Calu3 (cell line): ENCODE measurements around the gene RAB11FIP4. TPM values are rescaled to one million over a fixed set of nuclear protein-coding genes. Genes with fewer than 3 reads are reported as not detected.

Experiments used
- BruUV-seq: library from RNA; stranded (reverse); fragments of 400-500 nt; replicated peaks from 2 replicates; lab custom pipeline; 2021; lab: Mats Ljungman, UMichigan
- CTCF ChIA-PET: fragments of 300-600 bp; sonication (Branson Sonifier 250); formaldehyde crosslinking; loops from one replicate; lab custom pipeline; 2022; ENCODE audit warnings: antibody characterized with exemption; lab: Charles Lee
- DNase-seq: peaks from one replicate; pipeline ENCODE4 v3.0.0; 2022
- H3K27ac Mint-ChIP-seq: one replicate; pipeline ENCODE4 v1.8.0; 2022; ENCODE audit warnings: mixed read lengths; ENCODE audit not compliant: unreplicated experiment
- H3K27me3 Mint-ChIP-seq: one replicate; pipeline ENCODE4 v1.8.0; 2022; ENCODE audit warnings: mixed read lengths; ENCODE audit not compliant: unreplicated experiment
- H3K36me3 Mint-ChIP-seq: one replicate; pipeline ENCODE4 v1.8.0; 2022; ENCODE audit warnings: mild to moderate bottlenecking, moderate library complexity, mixed read lengths; ENCODE audit not compliant: insufficient read depth, unreplicated experiment
- H3K4me1 Mint-ChIP-seq: one replicate; pipeline ENCODE4 v1.8.0; 2022; ENCODE audit warnings: mild to moderate bottlenecking, low read depth, mixed read lengths; ENCODE audit not compliant: unreplicated experiment
- H3K4me3 Mint-ChIP-seq: one replicate; pipeline ENCODE4 v1.8.0; 2022; ENCODE audit warnings: mild to moderate bottlenecking, low read depth, moderate library complexity, mixed read lengths; ENCODE audit not compliant: unreplicated experiment
- H3K9me3 Mint-ChIP-seq: one replicate; pipeline ENCODE4 v1.8.0; 2022; ENCODE audit warnings: low read depth, mixed read lengths; ENCODE audit not compliant: unreplicated experiment
- CTCF ChIP-seq: fragments of 200-600 bp; IDR thresholded peaks from one replicate; pipeline ENCODE4 v1.8.0; 2022; ENCODE audit warnings: antibody characterized with exemption; ENCODE audit not compliant: unreplicated experiment
- intact Hi-C: fragments of 100-400 bp; cut with micrococcal nuclease; formaldehyde crosslinking; loops from one replicate; pipeline ENCODE4 v1.10.0; 2022; ENCODE audit not compliant: unreplicated experiment
- total RNA-seq: library from RNA; stranded (reverse); gene quantifications from 2 replicates; pipeline ENCODE4 v1.2.3, GENCODE V29; 2022

The RAB11FIP4 gene
- total RNA-seq, 1 experiment from 2014 or later = 27.9 TPM

GRCh38 chr17:31509805-31510177, 118.3 kb downstream of the RAB11FIP4 start:
- TF ChIP-seq CTCF = no peak
- intact Hi-C loops = no loop called here
- CTCF ChIA-PET = interaction anchor here (0.6 kb wide), 1 partner anchor 92 kb away, joined by 4 read pairs; no protein-coding TSS in a partner anchor
- Mint-ChIP-seq H3K9me3 (no peaks in the 10 kb centered on the region), H3K4me1 (no peaks in the 10 kb centered on the region), H3K27ac (no peak overlapping the region), H3K27me3 (no peaks in the 10 kb centered on the region), H3K36me3 (no peaks in the 10 kb centered on the region), H3K4me3 (no peak overlapping the region)
- DNase-seq = no peak
- BruUV-seq = no TSS peak

- Mint-ChIP-seq H3K4me3 (no peak overlapping the region), H3K9me3 (no peaks in the 10 kb centered on the region), H3K27me3 (no peaks in the 10 kb centered on the region), H3K4me1 (no peaks in the 10 kb centered on the region), H3K27ac (no peak overlapping the region), H3K36me3 (no peaks in the 10 kb centered on the region)
- CTCF ChIA-PET = interaction anchor here (0.6 kb wide), 1 partner anchor 91 kb away, joined by 4 read pairs; no protein-coding TSS in a partner anchor
- BruUV-seq = no TSS peak
- DNase-seq = no peak
- intact Hi-C loops = no loop called here
- no peak for TF ChIP-seq CTCF
Observed at GRCh38 chr17:31510308-31511194, 119.1 kb downstream of the RAB11FIP4 start.

- no peaks in the 10 kb centered on the region for H3K27me3 Mint-ChIP-seq
- no peaks in the 10 kb centered on the region for H3K36me3 Mint-ChIP-seq
Observed at GRCh38 chr17:31511195-31511578, 119.7 kb downstream of the RAB11FIP4 start.

GRCh38 chr17:31511580-31511979, 120.1 kb downstream of the RAB11FIP4 start:
- no peak for TF ChIP-seq CTCF
- no TSS peak for BruUV-seq
- no peaks in the 10 kb centered on the region for H3K27me3 Mint-ChIP-seq
- intact Hi-C loops = no loop called here
- DNase-seq = no peak
- no peaks in the 10 kb centered on the region for H3K36me3 Mint-ChIP-seq
- CTCF ChIA-PET = interaction anchor here (0.7 kb wide), 1 partner anchor 11 kb away, joined by 3 read pairs; no protein-coding TSS in a partner anchor
- no peak overlapping the region for H3K27ac Mint-ChIP-seq
- H3K4me3 Mint-ChIP-seq = no peak overlapping the region
- no peaks in the 10 kb centered on the region for H3K9me3 Mint-ChIP-seq
- H3K4me1 Mint-ChIP-seq = no peaks in the 10 kb centered on the region

More at GRCh38 chr17:31511195-31511578, 119.7 kb downstream of the RAB11FIP4 start:
- no TSS peak for BruUV-seq
- Mint-ChIP-seq H3K4me1 (no peaks in the 10 kb centered on the region), H3K27ac (no peak overlapping the region), H3K4me3 (no peak overlapping the region), H3K9me3 (no peaks in the 10 kb centered on the region)
- no peak for TF ChIP-seq CTCF
- DNase-seq = no peak
- CTCF ChIA-PET = no interaction called here
- intact Hi-C loops = no loop called here
